GM21529 (cell line): Measurements from ENCODE around the gene EHD1.

Source experiments
- ATAC-seq: cut with Tn5 transposase; IDR thresholded peaks from one replicate; pipeline ENCODE4 v1.9.1; 2021; ENCODE audit not compliant: unreplicated experiment

EHD1 gene

DNA sequence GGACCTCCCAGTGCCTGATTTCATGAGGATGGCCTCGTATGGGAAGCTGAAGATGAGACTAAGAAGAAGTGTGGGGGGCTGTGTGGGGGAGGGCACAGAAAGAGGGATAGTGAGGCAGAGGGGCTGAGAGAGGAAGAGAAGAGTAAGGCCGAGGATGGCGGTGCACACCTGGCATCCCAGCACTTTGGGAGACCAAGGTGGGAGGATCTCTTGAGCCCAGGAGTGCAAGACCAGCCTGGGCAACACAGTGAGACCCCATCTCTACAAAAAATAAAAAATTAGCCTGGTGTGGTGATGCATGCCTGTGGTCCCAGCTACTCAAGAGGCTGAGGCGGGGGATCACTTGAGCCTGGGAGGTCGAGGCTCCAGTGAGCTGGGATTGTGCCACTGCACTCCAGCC, 13.5 kb upstream of the EHD1 start:
- ATAC-seq = no peak

GRCh38 chr11:64891215-64891848, 12.9 kb upstream of the EHD1 start:
- ATAC-seq = no peak

DNA sequence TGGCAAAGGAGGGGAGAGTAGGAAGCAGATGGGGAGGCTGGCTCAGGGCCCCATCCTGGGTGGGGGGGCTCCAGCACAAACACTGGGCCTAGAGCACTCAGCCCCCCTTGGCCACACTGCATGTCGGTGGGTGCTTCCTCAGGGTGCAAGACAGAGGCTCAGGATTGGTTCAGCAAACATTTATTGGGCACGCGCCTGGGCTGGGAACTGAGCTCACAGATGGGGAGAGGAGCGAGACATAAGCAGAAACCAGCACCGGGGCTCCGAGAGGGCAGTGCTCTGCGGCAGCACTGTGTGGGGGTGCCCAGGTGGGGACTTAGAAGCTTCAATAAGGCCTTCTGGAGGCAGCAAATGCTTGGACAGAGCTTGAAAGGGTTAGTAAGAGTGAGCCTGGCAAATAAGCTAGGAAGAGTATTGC, 12.1 kb upstream of the EHD1 start:
- ATAC-seq = no peak

- ATAC-seq = no peak
Measured at GRCh38 chr11:64888729-64889511, 10.5 kb upstream of the EHD1 start.

GRCh38 chr11:64888406-64888728, 9.9 kb upstream of the EHD1 start:
- ATAC-seq = no peak

DNA sequence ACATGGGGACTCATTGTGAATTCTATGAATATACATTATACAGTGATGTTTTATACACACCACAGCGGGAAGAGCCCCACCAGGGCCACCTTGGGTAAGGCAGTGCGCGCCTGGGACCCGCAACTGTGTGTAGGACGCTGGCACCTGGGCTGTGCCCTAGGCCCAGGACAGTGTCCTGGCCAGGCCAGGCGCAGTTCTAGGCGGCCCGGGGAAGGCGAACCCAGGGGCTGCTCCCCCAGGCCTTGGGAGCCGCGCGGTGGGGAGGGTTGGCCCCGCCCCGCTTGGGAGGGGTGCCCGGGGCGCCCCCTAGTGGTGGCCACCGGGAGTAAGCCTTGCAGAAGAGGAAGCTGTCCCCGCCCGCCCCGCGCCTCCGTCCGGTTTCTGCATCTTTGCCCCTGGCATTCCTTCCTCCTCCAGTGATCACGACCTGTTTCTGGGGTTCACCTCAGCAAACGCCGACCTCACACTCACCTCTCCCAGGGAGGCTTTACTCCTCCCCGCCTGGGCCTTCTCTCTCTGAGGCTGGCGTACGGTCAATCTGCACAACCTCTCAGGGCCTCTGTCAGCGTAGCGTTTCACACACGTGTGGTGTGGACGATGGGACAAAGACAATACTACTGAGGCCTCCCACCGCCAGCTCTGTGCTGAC, 9.5 kb upstream of the EHD1 start:
- peak; percentile 78 for ATAC-seq

DNA sequence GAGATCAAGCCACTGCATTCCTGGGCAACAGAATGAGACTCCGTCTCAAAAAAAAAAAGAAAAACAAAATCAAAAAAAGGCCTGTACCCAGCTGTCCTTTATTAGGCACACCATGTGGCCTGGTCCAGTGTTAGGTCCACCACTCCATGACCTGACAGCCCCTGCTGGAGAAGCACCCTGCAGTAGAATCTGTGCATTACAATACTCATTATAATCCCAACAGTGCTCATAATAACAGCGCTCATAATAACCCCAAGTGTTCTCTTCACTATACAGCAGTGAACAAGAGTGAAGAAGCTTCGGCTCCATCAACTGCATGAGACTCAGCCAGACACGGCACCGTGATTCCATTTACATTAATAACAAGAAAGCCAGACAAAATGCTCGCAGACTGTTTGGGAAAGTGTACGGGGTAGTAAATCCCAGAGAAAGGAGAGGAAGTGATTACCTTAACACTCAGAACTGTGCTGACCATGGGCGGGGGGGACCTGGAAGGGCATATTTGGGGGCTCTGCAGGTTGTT, 8.9 kb upstream of the EHD1 start:
- peak; percentile 2 for ATAC-seq

GRCh38 chr11:64885367-64886286, 7.2 kb upstream of the EHD1 start:
- no peak for ATAC-seq

DNA sequence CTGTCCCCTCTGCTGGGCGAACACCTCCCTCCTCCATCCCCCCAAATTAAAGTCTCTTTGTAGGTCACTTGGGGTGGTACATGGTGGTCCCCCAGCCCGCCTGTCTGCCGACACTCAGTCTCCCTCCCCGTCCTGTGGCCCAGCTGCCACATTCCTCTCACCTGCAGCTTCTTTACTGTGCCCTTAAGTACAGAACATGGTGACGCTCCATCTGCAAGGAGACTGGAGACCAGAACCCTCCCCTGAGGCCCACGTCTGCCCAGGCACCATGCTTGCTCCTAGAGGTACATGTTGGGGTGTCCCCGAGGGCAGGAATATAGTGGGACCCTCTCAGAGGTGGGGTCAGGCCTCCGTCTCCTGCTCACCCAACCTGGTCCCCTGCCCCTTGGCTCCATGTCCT, 5.6 kb upstream of the EHD1 start:
- ATAC-seq = no peak

- no peak for ATAC-seq
Measured at GRCh38 chr11:64883575-64883974, 5.2 kb upstream of the EHD1 start.

GRCh38 chr11:64882243-64882642, 3.8 kb upstream of the EHD1 start:
- no peak for ATAC-seq

DNA sequence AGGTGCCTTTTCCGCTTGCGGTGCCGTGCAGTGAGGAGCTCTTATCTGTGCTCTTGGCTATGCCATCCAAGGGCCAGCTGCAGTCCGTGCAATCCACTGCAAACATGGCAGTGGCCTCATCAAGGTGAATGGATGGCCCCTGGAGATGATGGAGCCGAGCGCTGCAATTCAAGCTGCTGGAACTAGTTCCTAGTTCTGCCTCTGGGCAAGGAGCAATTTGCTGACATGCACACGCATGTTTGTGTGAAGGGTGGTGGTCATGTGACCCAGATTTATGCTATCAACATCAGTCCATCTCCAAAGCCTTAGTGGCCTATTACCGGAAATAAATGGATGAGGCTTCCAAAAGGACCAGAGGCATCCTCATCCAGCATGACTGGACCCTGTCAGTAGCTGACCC, 3.1 kb upstream of the EHD1 start:
- no peak for ATAC-seq

GRCh38 chr11:64880240-64881001, 2.0 kb upstream of the EHD1 start:
- ATAC-seq = no peak

DNA sequence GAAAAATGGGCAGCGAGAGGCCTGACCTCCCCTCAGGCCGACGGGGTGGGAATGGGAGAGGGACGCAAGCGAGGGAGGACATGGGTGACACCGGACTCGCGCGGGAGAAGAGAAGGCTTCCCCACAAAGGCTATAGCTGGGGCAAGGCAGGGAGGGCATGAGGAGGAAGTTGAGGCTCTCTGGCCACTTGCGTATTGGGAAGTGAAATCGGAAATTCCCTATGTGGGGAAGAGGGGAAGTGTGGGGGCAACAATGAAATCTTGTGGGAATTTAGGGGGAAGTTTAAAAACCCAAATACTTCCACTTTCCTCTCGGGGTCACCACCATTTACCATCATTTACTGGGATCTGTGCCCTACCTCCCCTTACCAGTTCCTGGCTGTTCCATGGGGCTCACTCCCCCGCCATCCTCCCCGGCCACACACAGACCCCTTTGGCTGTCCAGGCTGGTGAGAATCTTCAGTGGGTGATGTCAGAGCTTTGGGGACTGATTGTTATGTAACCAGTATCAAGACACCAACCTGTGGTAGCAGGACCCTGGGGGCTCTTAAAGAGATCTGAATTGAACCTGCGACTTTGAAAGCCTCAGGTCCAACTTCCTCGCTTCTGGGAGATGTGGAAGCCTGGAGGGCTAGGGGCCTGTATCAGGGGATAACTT, 951 bp upstream of the EHD1 start:
- no peak for ATAC-seq

DNA sequence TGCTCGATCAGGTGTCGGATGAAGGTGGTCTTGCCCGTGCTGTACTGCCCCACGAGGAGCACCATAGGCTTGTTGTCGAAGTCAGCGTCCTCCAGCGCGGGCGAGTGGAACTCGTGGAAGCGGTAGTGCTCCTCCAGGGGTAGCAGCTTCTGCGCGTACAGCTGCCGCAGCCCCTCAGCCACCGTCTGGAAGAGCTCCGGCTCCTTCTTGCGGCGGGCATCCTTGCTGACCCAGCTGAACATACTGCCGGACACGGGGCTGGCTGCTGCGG, 263 bp downstream of the EHD1 start:
- peak; percentile 8 for ATAC-seq

GRCh38 chr11:64877390-64878222, 815 bp downstream of the EHD1 start:
- ATAC-seq = no peak

GRCh38 chr11:64876835-64877341, 1.5 kb downstream of the EHD1 start:
- ATAC-seq = no peak

DNA sequence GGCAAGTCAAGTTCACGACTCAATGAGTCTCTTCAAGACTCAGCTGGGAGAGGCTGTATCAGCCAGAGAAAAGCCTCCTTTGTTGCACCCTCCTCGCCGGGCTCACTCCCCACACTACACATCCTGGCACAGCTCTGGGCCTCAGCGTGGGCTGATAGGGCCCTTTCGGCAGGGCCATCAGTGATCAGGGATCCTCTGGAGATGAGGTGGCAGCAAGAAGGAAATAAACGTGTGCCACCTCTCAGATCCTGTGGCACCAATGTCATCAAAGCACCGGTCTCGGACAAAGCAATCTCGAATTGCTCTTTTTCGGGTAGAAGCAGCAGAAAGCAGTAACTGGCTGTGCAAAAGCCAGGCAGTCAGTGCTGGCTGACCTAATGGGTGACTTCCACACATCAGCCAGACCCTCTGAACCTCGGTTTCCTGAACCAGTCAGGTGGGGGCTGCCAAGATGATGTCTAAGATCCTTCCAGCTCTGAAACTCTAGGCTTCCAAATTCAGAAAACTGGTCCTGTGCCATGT, 2.1 kb downstream of the EHD1 start:
- ATAC-seq = no peak
